ENCODE results near the gene MAP4.

Gene MAP4

DNA sequence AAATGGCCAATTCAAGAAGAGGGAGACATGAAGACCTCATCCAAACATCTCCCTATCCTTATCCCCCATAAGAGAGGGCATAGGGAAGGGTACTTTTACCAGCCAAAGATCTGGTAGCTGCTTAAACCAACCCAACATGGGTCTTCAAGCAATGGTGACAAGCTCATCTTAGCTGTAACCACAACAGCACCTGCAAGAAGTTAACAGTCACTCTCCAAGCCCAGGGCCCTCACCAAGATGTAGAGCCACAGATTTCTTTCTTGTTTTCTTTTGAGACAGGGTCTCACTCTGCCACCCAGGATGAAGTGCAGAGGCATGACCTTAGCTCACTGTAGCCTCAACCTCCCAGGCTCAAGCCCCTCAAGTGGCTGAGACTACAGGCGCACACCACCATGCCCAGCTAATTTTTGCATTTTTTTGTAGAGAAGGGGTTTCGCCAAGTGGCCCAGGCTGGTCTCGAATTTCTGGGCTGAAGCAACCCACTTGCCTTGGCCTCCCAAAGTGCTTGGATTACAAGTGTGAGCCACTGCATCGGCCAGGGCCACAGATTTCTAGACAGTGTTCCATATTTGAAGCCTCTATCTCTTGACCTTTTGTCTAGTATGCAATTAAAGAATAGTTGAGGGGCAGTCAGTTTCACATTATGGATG, 156.1 kb downstream of the MAP4 start:
- DNase-seq = no peak

DNA sequence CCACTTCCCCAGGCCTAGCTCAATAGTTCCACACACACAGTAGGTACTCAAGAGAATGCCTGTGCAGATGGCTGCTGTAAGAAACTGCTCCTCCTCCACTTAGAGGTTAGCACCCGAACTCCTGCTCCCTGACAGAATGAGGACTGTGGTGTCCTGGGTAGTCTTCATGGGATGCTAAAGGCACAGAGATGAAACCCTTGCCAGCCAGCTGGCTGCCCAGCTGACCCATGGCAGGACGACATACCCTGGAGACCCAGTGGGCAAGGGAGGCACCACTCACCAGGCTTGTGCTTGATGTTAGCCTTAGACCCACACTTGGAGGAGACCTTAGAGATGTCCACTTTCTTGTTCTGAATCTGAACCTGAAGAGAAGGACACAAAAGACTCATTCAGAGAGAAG, 159.1 kb downstream of the MAP4 start:
- DNase-seq = no peak

- DNase-seq = no peak
Observed at GRCh38 chr3:47856669-47857068, 159.5 kb downstream of the MAP4 start.

- no peak for DNase-seq
Observed at GRCh38 chr3:47855461-47856383, 160.5 kb downstream of the MAP4 start.

- DNase-seq = no peak
Observed at GRCh38 chr3:47854720-47855455, 161.3 kb downstream of the MAP4 start.

DNA sequence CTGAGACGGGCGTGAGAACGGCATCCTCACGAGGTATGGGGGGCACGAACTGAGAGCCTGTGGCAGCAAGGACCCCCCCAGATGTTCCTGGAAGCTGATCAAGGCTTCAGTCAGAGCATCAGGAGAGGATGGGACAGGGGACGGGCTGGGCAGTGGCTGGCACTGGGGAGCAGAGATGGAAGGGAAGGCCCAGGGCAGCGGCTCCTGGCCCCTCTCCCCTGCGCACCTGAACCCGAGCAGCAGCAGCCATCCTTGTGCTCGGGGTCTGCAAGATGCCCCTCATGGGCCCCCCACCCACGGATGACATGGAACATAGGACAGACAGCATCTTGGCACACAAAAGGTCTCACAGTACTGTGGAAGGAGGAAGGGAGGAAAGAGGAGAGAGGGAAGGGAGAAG, 161.9 kb downstream of the MAP4 start:
- no peak for DNase-seq

DNA sequence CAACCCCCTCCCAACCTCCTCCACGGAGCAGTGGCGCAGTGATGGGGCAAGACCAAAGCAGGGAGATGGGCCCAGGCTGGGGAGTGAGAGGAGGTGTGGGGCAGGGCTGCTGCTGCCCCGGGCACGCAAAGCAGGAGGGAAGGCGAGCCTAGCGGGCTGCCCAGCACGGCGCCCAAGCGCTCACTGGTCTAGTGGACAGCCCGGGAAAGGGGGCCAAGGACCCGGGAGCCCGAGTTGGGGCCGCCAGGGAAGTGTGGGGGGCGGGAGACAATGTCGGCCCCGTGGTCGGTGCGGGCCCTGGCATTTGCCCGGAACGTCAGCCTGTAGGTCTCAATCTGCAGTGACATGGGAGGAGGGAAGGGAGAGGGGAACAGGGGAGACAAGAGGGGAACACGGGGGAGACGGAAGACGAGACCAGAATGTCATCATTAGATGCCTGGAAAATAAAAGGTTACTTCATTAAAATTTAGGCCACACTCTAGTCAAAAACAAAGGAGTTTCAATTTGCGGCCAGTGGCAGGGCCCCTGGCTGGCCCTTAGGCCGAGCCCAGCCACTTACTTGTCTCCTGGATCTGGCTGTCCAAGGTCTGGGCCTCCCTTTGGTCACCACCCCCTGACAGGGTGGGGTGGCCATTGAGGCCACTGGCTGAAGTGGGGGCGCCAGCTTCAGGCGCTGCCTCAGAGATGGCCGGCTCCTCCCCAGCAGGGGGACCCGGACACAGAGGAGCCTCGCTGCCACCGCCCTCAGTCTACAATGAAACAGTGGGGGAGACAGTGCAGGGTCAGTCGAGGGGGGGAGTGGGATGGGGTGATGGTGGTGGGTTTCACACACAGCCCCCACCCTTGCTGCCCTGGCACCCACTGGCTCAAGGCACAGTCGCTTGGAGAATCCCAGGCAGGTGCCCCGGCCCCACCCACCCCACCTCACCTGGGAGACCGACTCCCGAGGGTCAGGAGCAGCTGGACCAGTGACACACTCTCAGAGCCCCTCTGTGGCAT, 163.3 kb downstream of the MAP4 start:
- no peak for DNase-seq

- no peak for DNase-seq
Observed at GRCh38 chr3:47851888-47852603, 164.2 kb downstream of the MAP4 start.

DNA sequence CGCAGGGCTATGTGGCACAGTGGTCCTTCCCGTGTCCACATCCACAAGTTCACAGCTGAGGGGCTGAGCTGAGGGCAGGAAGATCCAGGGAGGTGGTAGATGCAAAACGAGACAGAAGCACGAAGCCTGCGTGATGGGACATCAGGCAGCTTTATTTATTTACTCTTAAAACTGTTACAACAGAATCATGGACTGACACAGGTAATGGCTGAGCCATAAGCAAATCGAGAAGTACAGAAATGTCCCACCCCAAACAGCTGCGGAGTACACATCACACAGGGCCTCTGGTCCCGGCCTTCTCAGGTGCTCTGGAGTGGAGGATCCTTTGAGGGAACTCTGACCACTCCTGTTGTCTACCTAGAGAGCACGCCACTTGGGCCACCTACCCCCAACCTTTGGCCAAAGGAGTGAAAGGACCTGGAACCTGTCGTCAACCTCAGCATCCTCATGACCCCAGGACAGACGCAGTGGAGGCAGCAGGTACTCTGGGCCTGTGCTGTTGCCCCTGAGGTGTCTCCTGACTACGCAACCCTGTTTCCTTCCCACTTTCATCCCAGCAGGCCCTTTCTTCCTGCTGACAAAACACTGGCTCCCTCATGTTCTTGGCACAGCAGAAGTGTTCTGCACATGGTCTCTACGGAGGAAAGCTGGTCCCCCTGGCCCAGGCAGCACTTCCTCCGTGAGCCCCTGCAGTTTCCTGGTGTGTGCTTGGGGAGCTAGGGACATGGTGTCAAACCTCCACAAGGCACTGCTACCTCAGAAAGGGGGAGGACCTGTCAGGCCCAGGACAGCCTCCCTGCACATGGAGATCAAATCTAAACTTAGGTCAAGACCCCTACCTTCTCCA, 165.4 kb downstream of the MAP4 start:
- no peak for DNase-seq

DNA sequence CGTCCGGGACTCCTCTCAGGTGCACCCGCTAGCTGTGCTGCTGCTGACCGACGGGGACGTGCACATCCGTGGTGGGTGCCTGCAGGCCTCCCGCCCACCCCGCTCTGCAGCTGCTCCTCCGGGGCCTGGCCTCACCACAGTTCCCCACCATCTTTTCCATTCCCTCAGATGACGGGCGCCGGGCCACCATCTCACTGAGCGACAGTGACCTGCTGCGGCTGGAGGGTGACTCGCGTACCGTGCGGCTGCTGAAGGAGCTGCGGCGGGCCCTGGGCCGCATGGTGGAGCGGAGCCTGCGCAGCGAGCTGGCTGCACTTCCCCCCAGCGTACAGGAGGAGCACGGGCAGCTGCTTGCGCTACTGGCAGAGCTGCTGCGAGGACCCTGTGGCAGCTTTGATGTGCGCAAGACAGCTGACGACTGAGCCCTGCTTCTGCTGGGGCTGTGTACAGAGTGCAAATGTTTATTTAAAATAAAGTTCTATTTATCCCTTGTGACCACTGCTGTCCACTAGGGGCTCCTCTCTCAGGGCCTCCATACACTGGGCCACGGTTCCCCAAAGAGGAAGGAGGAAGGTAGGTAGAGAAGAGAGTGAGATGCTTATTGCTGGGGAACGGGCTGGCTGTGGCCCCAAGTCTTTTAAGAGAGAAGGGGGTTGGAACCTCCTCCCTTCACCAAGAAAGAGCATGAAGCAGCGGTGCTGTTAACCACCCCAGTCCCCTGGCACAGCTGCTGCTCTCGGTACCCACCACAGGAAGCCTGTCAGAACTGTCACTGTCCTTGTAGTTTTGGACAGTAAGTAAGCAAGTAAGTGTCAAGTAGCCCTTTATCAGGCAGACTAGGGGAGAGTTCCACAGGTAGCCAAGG, 166.3 kb downstream of the MAP4 start:
- DNase-seq = no peak

DNA sequence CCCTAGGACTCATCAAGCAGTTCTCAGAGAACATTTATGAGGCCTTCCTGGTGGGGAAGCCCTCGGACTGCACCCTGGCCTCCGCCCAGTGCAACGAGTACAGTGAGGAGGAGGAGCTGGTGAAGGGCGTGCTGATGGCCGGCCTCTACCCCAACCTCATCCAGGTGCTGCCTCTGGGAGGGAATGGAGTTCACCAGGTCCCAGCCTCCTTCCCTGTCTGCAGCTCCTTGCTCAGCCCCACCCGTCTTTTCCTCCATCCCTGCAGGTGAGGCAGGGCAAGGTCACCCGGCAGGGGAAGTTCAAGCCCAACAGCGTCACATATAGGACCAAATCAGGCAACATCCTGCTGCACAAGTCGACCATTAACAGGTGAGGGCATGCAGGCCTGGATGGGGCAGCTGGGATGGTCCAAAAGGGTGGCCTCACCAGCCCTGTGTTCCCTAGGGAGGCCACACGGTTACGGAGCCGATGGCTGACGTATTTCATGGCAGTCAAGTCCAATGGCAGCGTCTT, 167.0 kb downstream of the MAP4 start:
- no peak for DNase-seq

DNA sequence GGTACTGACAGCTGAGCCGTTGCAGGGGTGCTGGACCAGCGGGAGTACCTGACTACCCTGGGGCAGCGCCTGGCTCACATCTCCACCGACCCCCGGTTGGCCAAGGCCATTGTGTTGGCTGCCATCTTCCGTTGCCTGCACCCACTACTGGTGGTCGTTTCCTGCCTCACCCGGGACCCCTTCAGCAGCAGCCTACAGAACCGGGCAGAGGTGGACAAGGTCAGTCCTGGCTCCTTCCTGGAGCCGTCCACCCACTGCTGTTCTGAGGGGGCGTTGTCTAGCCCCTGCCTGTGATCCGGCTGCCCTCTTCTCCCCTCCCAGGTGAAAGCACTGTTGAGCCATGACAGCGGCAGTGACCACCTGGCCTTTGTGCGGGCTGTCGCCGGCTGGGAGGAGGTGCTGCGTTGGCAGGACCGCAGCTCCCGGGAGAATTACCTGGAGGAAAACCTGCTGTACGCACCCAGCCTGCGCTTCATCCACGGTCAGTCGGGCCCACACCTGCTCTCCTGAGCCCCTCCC, 167.6 kb downstream of the MAP4 start:
- no peak for DNase-seq

DNA sequence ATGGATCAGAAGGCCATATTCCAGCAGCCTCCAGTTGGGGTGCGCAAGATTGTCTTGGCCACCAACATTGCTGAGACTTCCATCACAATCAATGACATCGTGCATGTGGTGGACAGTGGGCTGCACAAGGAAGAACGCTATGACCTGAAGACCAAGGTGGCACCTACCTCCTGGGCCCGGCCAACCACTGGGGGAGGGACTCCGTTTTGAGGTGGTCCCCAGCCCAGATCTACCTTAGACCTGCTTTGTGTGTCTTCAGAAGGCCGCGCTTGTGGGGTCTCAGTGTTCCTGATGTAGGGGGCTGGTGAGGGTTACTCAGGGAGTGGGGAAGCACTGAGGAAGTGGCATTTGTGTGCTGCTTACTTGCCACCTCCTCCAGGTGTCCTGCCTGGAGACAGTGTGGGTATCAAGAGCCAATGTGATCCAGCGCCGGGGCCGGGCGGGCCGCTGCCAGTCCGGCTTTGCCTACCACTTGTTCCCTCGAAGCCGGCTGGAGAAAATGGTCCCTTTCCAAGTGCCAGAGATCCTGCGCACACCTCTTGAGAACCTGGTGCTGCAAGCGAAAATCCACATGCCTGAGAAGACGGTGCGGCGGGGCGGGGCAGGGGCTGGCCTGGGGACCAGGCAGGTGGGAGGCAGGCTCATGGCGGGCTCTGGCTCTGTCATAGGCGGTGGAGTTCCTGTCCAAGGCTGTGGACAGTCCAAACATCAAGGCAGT, 168.3 kb downstream of the MAP4 start:
- DNase-seq = no peak

GRCh38 chr3:47847260-47847659, 169.0 kb downstream of the MAP4 start:
- DNase-seq = no peak

DNA sequence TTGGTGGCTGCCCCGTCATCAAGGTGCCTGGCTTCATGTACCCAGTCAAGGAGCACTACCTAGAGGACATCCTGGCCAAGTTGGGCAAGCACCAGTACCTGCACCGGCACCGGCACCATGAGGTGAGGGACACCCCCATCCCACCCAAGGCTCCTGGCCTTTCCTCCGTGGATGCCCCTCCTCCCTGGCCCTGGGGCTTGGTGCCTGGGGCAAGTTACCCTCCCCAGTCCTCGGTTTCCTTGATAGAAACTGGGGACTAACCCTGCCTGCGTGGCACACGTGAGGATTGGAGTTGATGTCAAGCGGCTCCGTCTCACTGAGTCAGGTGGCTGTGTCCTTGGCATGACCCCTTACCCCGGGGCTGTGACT, 169.4 kb downstream of the MAP4 start:
- no peak for DNase-seq

- DNase-seq = no peak
Observed at GRCh38 chr3:47846186-47846879, 169.9 kb downstream of the MAP4 start.

DNA sequence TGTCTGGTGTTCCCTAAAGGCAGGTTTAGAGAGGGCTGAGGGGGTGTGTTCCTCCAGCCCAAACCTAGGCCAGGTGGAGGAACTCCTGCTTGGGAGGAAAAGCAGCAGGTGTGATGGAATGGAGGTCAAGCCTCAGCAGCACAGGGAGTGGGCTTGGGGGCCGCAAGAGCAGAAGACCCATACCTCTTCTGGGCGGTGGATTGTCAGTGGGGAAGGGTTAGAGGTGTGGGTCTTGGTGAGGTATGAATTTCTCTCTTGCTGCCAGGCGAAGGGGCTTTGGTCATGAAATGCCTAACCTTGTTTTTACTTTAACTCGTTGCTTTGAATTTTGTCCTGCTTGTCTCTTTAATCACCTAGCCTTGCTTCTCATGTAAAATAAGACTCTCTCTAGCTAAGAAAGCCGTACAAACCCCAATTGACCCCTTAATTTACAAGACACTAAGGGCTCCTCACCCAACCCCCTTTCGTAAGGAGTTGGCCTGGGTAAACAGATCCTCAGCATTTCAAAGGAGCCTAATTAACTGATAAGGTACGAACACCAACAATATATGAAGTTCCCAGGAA, 174.3 kb downstream of the MAP4 start:
- no peak for DNase-seq

GRCh38 chr3:47838503-47838902, 177.7 kb downstream of the MAP4 start:
- DNase-seq = no peak

Data from NCI-H187 treated with DMSO at 0.1 percent for 48 hours (cell line).